Vagina (tissue), 2 donors: ENCODE data around the gene ADD1. TPM values are rescaled to one million over a fixed set of nuclear protein-coding genes. Genes with fewer than 3 reads are reported as not detected.

ENCODE experiments used
- DNase-seq, 2 donors: peaks; one replicate each; pipeline ENCODE4 v3.0.0-alpha.2; 2017; ENCODE audit errors: extremely low spot score in 2 of 2
- H3K27ac ChIP-seq: fragments of 200-600 bp; sonication (generic); one replicate; pipeline ENCODE4 v1.5.1; 2019
- H3K27me3 ChIP-seq: fragments of 200-600 bp; sonication (generic); one replicate; pipeline ENCODE4 v1.5.1; 2019
- H3K36me3 ChIP-seq, 2 donors: fragments of 200-600 bp; sonication (generic); one replicate each; pipeline ENCODE4 v1.5.1; 2017 to 2019
- H3K4me1 ChIP-seq: fragments of 200-600 bp; sonication (generic); one replicate; pipeline ENCODE4 v1.5.1; 2019
- H3K4me3 ChIP-seq, 2 donors: fragments of 200-600 bp; sonication (generic); 1 replicate in 1 of 2; 2 replicates in 1 of 2; pipeline ENCODE4 v1.5.1; 2016 to 2019
- H3K9me3 ChIP-seq: fragments of 200-600 bp; sonication (generic); one replicate; pipeline ENCODE4 v1.5.1; 2019
- POLR2A ChIP-seq, 2 donors: fragments of 450-650 bp; IDR thresholded peaks; one replicate each; pipeline ENCODE4 v1.6.1; 2017; ENCODE audit warnings: antibody characterized with exemption in 2 of 2, mild to moderate bottlenecking in 2 of 2, moderate library complexity in 2 of 2
- POLR2AphosphoS5 ChIP-seq, 2 donors: sonication (generic); formaldehyde crosslinking; IDR thresholded peaks; one replicate each; pipeline ENCODE4 v1.9.0; 2017; ENCODE audit warnings: antibody characterized with exemption in 2 of 2, mild to moderate bottlenecking in 2 of 2, low read depth in 1 of 2; ENCODE audit not compliant: insufficient read depth in 1 of 2
- intact Hi-C: fragments of 100-400 bp; cut with DNase I; formaldehyde crosslinking; loops from one replicate; pipeline ENCODE4 v1.15.1; 2023
- total RNA-seq: library from RNA; depleted of rRNA; stranded (reverse); fragments of >200 nt; gene quantifications from one replicate; pipeline ENCODE4 v1.2.3, GENCODE V29; 2016
- TF ChIP-seq, protein P1 (sequence below), 3 experiments: fragments of 450-650 bp in 2 of 3; fragments of 200-600 bp in 1 of 3; sonication (generic) in 1 of 3; IDR thresholded peaks; one replicate each; pipeline ENCODE4 v1.5.1; 2017 to 2019; ENCODE audit warnings: antibody characterized with exemption in 3 of 3, mild to moderate bottlenecking in 2 of 3, moderate library complexity in 2 of 3

ADD1 gene
- total RNA-seq, 1 donor from 2014 or later: 228 TPM

DNA sequence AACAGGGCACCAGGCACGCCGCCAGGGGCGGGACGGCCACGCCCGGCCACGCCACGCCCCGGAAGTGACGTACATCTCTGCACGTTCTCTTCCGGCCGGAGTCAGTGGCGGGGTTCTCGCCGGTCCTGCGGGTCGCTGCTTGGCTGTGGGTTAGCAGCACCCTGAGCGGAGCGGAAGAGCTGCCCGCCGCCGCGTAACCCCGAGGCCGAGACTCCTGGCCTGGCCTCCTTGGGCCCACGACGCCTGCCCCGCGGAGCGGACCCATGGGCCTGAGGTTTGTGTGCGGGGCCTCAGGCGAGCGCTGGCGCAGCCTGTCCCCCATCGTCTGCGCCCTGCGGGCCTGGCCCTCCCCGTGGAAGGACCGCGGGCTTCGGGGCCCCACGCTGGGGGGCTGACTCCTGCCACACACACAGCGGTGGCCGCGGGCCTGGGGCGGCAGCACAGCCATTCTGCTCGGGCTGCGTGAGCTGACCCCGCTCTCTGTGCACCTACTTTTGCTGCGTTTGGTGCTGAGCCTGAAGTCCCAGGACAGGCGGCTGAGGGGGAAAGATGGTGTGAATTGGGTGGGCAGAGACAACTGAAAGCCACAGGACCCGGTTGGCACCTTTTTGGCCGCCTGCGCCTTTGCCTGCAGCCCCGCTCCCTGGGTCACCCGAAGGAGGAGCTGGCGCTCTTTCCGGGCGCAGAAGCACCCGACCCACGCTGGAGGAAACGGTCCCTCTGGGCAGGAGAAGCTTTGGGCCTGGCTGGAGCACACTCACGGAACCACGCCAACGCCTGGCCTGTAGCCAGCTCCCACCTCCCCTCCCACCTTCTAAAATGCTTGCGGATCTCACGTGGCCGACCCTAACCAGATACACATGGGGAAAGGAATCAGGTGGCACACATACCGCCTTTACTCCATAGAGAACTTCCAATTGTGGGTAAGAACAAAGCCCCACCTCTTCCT, 91.4 kb downstream of the ADD1 start:
- peaks cover 0 to 31% of the 10 kb centered on the region in 2 donors for H3K36me3 ChIP-seq
- H3K4me3 ChIP-seq: peak overlapping the region; percentile 81 to 93
- H3K9me3 ChIP-seq: no peaks in the 10 kb centered on the region
- peak in 1 of 2 donors; percentile 90 for DNase-seq
- no peaks in the 10 kb centered on the region for H3K27me3 ChIP-seq
- H3K4me1 ChIP-seq: peaks cover 46% of the 10 kb centered on the region
- intact Hi-C loops: loop anchor here (10.0 kb wide), 1 partner anchor 180 kb away; the partner anchor contains the start of gene TNIP2
- peak overlapping the region; percentile 87 for H3K27ac ChIP-seq
- TF ChIP-seq POLR2AphosphoS5 (IDR thresholded peaks at IDR 0.05; ENCODE audit: insufficient read depth in 1 of 2, low read depth in 1 of 2): peak; percentile 69 to 93
- peak in 1 of 2 donors; percentile 94 for TF ChIP-seq POLR2A (IDR thresholded peaks at IDR 0.05)
- TF ChIP-seq, protein P1, sequence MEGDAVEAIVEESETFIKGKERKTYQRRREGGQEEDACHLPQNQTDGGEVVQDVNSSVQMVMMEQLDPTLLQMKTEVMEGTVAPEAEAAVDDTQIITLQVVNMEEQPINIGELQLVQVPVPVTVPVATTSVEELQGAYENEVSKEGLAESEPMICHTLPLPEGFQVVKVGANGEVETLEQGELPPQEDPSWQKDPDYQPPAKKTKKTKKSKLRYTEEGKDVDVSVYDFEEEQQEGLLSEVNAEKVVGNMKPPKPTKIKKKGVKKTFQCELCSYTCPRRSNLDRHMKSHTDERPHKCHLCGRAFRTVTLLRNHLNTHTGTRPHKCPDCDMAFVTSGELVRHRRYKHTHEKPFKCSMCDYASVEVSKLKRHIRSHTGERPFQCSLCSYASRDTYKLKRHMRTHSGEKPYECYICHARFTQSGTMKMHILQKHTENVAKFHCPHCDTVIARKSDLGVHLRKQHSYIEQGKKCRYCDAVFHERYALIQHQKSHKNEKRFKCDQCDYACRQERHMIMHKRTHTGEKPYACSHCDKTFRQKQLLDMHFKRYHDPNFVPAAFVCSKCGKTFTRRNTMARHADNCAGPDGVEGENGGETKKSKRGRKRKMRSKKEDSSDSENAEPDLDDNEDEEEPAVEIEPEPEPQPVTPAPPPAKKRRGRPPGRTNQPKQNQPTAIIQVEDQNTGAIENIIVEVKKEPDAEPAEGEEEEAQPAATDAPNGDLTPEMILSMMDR (IDR thresholded peaks at IDR 0.05): no peak

DNA sequence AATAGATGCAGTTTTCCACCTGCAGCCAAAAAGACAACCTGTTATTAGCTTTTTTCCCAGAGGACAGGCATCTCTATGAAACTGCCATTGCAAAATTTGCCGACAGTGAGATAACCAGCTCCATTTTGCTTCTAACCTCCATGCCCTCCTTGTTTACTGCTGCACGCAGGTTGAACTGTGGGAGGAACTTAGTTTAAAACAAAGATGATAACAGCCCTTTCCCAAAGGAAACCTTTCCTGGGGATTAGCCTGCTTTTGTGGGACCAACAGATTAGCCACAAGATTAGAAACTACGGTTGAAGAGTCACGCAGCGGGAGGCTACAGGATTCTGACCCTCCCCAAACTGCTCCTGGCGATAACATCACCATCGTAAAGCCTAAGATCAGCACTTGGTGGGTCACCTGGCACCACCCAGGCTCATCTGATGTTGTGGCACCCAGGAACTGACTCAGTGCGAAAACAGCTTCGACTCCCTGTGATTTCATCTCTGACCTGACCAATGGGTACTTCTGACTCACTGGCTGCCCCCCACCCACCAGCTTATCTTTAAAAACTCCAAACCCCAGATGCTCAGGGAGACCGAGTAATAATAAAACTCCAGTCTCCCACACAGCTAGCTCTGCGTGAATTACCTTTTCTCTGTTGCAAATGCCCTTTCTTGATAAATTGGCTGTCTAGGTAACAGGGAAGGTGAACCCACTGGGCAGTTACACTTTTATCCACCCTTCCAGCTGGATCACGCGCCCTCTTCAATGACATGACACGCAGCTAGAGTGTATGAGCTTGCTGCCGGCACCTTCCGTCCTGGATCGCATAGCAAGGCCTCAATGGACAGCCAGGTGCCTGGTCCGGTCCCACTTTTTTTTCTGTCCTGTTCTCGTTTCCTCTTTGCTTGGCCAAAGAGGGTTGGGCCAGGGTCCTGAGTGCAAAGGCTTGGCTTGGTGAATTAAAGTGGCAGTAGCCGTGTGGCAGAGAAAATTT, 92.4 kb downstream of the ADD1 start:
- Histone ChIP-seq H3K9me3 (no peaks in the 10 kb centered on the region), H3K4me1 (peaks cover 46% of the 10 kb centered on the region), H3K27me3 (no peaks in the 10 kb centered on the region), H3K27ac (peak overlapping the region; percentile 87), H3K4me3 (peak overlapping the region; percentile 81 to 93), H3K36me3 (peaks cover 0 to 35% of the 10 kb centered on the region in 2 donors)
- intact Hi-C loops: loop anchor here (10.0 kb wide), 1 partner anchor 181 kb away; the partner anchor contains the start of gene TNIP2
- TF ChIP-seq, protein P1 (IDR thresholded peaks at IDR 0.05): no peak
- TF ChIP-seq POLR2AphosphoS5 (IDR thresholded peaks at IDR 0.05; ENCODE audit: insufficient read depth in 1 of 2, low read depth in 1 of 2) (no peak), POLR2A (IDR thresholded peaks at IDR 0.05) (no peak)
- peak in 1 of 2 donors; percentile 88 for DNase-seq

DNA sequence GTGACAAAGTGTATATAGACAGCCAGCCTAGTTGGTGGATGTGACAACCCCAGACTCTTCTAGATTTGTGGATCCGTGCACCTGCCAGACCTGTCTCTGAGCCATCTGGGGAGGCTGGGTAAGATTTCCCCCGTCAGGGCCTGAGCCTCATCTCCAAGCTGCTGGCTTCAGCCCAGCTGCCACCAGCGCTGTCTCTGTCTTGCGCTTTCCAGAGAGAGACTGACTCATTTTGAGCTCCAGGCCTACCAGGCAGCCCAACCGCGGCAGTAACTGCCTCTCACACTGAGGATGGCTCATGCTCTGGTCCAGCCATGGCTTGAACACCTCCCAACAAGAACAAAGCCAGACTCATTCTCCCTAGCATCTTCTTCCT, 93.1 kb downstream of the ADD1 start:
- intact Hi-C loops: loop anchor here (10.0 kb wide), 1 partner anchor 182 kb away; the partner anchor contains the start of gene TNIP2
- TF ChIP-seq POLR2AphosphoS5 (IDR thresholded peaks at IDR 0.05; ENCODE audit: insufficient read depth in 1 of 2, low read depth in 1 of 2): peak in 1 of 2 donors; percentile 15
- TF ChIP-seq, protein P1 (IDR thresholded peaks at IDR 0.05): no peak
- no peak for TF ChIP-seq POLR2A (IDR thresholded peaks at IDR 0.05)
- H3K27ac ChIP-seq: no peak overlapping the region
- DNase-seq: no peak
- no peak overlapping the region for H3K4me3 ChIP-seq
- peaks cover 0 to 42% of the 10 kb centered on the region in 2 donors for H3K36me3 ChIP-seq
- H3K27me3 ChIP-seq: no peaks in the 10 kb centered on the region
- no peaks in the 10 kb centered on the region for H3K9me3 ChIP-seq
- H3K4me1 ChIP-seq: peaks cover 46% of the 10 kb centered on the region

DNA sequence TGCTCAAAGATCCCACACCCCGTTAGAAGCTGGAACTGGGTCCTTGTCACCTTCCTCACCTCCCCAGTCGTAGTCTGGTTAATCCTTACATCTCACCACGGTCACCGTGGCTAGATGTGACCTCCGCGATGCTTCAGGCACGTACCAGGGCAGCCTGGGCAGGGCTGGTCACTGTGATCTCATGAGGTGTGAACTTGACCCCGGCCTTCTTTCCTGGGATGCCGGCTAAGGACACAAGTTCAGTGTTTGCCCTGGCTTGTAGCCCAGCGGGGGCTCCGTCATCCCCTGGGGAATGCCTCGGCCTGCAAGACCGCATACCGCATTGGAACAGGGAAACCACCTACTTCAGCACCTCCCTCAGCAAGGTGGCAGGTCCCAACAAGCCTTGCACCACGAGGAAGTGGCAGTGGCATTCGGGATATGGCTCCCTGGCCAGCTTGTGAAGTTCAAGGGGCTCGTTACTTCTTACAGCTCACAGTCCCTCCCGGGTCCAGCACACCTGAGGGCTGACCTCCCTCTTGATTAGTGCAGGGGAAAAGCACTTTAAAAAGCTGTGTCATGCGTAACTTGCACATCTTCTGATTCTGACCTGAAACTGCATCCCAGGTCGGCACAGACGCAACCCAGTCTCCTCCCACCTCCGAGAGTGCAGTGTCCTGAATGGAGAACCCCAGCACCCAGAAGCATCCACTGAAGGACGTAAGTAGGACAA, 93.7 kb downstream of the ADD1 start:
- Histone ChIP-seq H3K27me3 (no peaks in the 10 kb centered on the region), H3K9me3 (no peaks in the 10 kb centered on the region), H3K4me1 (peaks cover 44% of the 10 kb centered on the region), H3K27ac (no peak overlapping the region), H3K4me3 (no peak overlapping the region), H3K36me3 (peaks cover 0 to 47% of the 10 kb centered on the region in 2 donors)
- intact Hi-C loops: loop anchor here (10.0 kb wide), 1 partner anchor 183 kb away; the partner anchor contains the start of gene TNIP2
- peak in 1 of 2 donors; percentile 32 for TF ChIP-seq POLR2AphosphoS5 (IDR thresholded peaks at IDR 0.05; ENCODE audit: insufficient read depth in 1 of 2, low read depth in 1 of 2)
- TF ChIP-seq POLR2A (IDR thresholded peaks at IDR 0.05): no peak
- DNase-seq: peak in 1 of 2 donors; percentile 90
